Measurements from ENCODE around the gene HEXD. TPM values are rescaled to one million over a fixed set of nuclear protein-coding genes. Genes with fewer than 3 reads are reported as not detected.

HEXD gene
- total RNA-seq (2022) (29.5 and 34.2 TPM in 2 replicates), Bru-seq, nascent RNA (percentile 60 among the genes with signal in this experiment), BruChase-seq, experiment 1, labeled RNA remaining after a 2-hour chase (percentile 56 among the genes with signal in this experiment), BruChase-seq, experiment 2, labeled RNA remaining after a 6-hour chase (percentile 60 among the genes with signal in this experiment)
- long read RNA-seq, partial matches to known transcripts, result 5 of 31 reads
- long read RNA-seq, other reads (novel, unspliced or antisense), result 19 of 31 reads

GRCh38 chr17:82418001-82418986 is at the start of gene HEXD, which contains the start of gene OGFOD3:
HEXD (plus strand) TSS chr17:82418347; CDS start chr17:82419800, 1,453 bp downstream.
OGFOD3 (minus strand) TSS chr17:82418586; CDS start chr17:82418485, 101 bp downstream.
- 0 out of 2 replicates have a peak, but pooled peaks cover 3% of the 10 kb centered on the region for H3K4me1 ChIP-seq
- peaks cover 12% of the 10 kb centered on the region; the same call in 1 of the 2 replicates for H3K9me3 ChIP-seq
- peaks cover 21% of the 10 kb centered on the region for H3K36me3 Mint-ChIP-seq (ENCODE audit: insufficient read depth, unreplicated experiment)
- H3K27ac Mint-ChIP-seq (ENCODE audit: unreplicated experiment), result no peak within 1 kb of the TSS
- peak within 1 kb of the TSS; percentile 80 for H3K4me3 Mint-ChIP-seq (ENCODE audit: unreplicated experiment)
- peaks cover 16% of the 10 kb centered on the region for H3K9me3 Mint-ChIP-seq (ENCODE audit: unreplicated experiment)
- H3K27me3 ChIP-seq (replicated peaks; ENCODE audit: control insufficient read depth, insufficient read depth, low read length), result no peaks in the 10 kb centered on the region
- peak within 1 kb of the TSS; percentile 95 for H3K4me3 ChIP-seq (ENCODE audit: low read depth, low read length)
- CTCF ChIA-PET, result no interaction called here
- H3K36me3 ChIP-seq (ENCODE audit: control insufficient read depth, insufficient read depth, low read length), result peaks cover 4% of the 10 kb centered on the region; the same call in 1 of the 2 replicates
- DNase-seq, result peak; percentile 83 to 94
- no TSS peak for BruUV-seq (replicated peaks)
- intact Hi-C loops (cut with micrococcal nuclease; ENCODE audit: unreplicated experiment), result loop anchor here (2.0 kb wide), 1 partner anchor 41 kb away; the partner anchor contains the start of gene NARF
- no peaks in the 10 kb centered on the region for H3K27me3 Mint-ChIP-seq (ENCODE audit: insufficient read depth, unreplicated experiment)
- H3K4me1 Mint-ChIP-seq (ENCODE audit: low read depth, unreplicated experiment), result no peaks in the 10 kb centered on the region
- TF ChIP-seq CTCF (IDR thresholded peaks at IDR 0.05; ENCODE audit: insufficient read depth in 1 of 2, low read depth in 1 of 2, low read length in 1 of 2, severe bottlenecking in 1 of 2, unreplicated experiment in 1 of 2), result no peak
- POLR2A ChIA-PET, result no interaction called here

GRCh38 chr17:82369211-82369610 is 48.9 kb upstream of the HEXD start:
- Mint-ChIP-seq H3K36me3 (ENCODE audit: insufficient read depth, unreplicated experiment) (peaks cover 8% of the 10 kb centered on the region), H3K27ac (ENCODE audit: unreplicated experiment) (no peak overlapping the region), H3K27me3 (ENCODE audit: insufficient read depth, unreplicated experiment) (no peaks in the 10 kb centered on the region), H3K4me3 (ENCODE audit: unreplicated experiment) (no peak overlapping the region), H3K4me1 (ENCODE audit: low read depth, unreplicated experiment) (peaks cover 16% of the 10 kb centered on the region), H3K9me3 (ENCODE audit: unreplicated experiment) (no peaks in the 10 kb centered on the region)
- H3K9me3 ChIP-seq, result no peaks in the 10 kb centered on the region
- no peak for TF ChIP-seq CTCF (IDR thresholded peaks at IDR 0.05; ENCODE audit: insufficient read depth in 1 of 2, low read depth in 1 of 2, low read length in 1 of 2, severe bottlenecking in 1 of 2, unreplicated experiment in 1 of 2)
- no peaks in the 10 kb centered on the region for H3K27me3 ChIP-seq (replicated peaks; ENCODE audit: control insufficient read depth, insufficient read depth, low read length)
- POLR2A ChIA-PET, result no interaction called here
- BruUV-seq (replicated peaks), result no TSS peak
- H3K4me3 ChIP-seq (ENCODE audit: low read depth, low read length), result no peak overlapping the region
- no peak for DNase-seq
- H3K36me3 ChIP-seq (ENCODE audit: control insufficient read depth, insufficient read depth, low read length), result no peaks in the 10 kb centered on the region
- intact Hi-C loops (cut with micrococcal nuclease; ENCODE audit: unreplicated experiment), result no loop called here
- CTCF ChIA-PET, result interaction anchor here (0.5 kb wide), 1 partner anchor 46 kb away, joined by 6 read pairs; no protein-coding TSS in a partner anchor
- H3K4me1 ChIP-seq, result peaks cover 27% of the 10 kb centered on the region
